OCI-LY7 (cell line): ENCODE measurements around the gene HAAO.

Experiments
- CTCF ChIP-seq: fragments of 200-600 bp; sonication (generic); conservative IDR thresholded peaks from 2 replicates; pipeline ENCODE4 v1.5.1; 2014; ENCODE audit warnings: mild to moderate bottlenecking, antibody characterized with exemption, low read length, moderate library complexity, mixed read lengths
- EZH2phosphoT487 ChIP-seq: fragments of 200-600 bp; sonication (generic); IDR thresholded peaks from 2 replicates; pipeline ENCODE4 v1.6.1; 2018; ENCODE audit warnings: low read depth, borderline replicate concordance, mild to moderate bottlenecking, mixed run types, antibody characterized with exemption, low read length, moderate library complexity, mixed read lengths

GRCh38 chr2:42786561-42787345 lies 5.6 kb downstream of the HAAO start:
- TF ChIP-seq CTCF: no peak
- no peak for TF ChIP-seq EZH2phosphoT487
